IMR-90 (cell line): ENCODE results near the gene PLCB4. TPM values are rescaled to one million over a fixed set of nuclear protein-coding genes. Genes with fewer than 3 reads are reported as not detected.

Experiments
- ATAC-seq: fragments of 200-7000 bp; cut with Tn5 transposase; 2 replicates; pipeline ENCODE4 v1.9.1; 2020; ENCODE audit warnings: low read depth, mild to moderate bottlenecking, moderate library complexity
- BruUV-seq: library from RNA; stranded (reverse); fragments of 400-500 nt; replicated peaks from 2 replicates; lab custom pipeline; 2021; lab: Mats Ljungman, UMichigan
- CTCF ChIA-PET: fragments of 300-600 bp; formaldehyde crosslinking; extraction: SDS; loops from one replicate; lab custom pipeline; 2021; ENCODE audit warnings: antibody characterized with exemption; lab: Yijun Ruan, JAX
- POLR2A ChIA-PET: fragments of 300-600 bp; sonication (Branson Sonifier 250); formaldehyde crosslinking; loops from one replicate; lab custom pipeline; 2022; ENCODE audit warnings: antibody characterized with exemption; ENCODE audit not compliant: unreplicated experiment; lab: Charles Lee
- DNase-seq: peaks from one replicate; pipeline ENCODE4 v3.0.0; 2013
- H2AFZ ChIP-seq: replicated peaks from 2 replicates; pipeline ENCODE3; 2013; ENCODE audit warnings: low read length, mild to moderate bottlenecking; ENCODE audit not compliant: poor library complexity
- H2AK5ac ChIP-seq: 2 replicates; pipeline ENCODE4 v1.6.1; 2013; ENCODE audit warnings: low read depth, low read length, inconsistent platforms
- H2AK9ac ChIP-seq: replicated peaks from 2 replicates; pipeline ENCODE3; 2013; ENCODE audit warnings: mild to moderate bottlenecking, low read depth, low read length, moderate library complexity; ENCODE audit not compliant: poor library complexity
- H2BK120ac ChIP-seq: 2 replicates; pipeline ENCODE4 v1.6.1; 2013; ENCODE audit warnings: low read depth, low read length, inconsistent platforms
- H2BK15ac ChIP-seq: 3 replicates; pipeline ENCODE4 v1.6.1; 2013; ENCODE audit warnings: low read depth, low read length, inconsistent platforms
- H2BK20ac ChIP-seq: 2 replicates; pipeline ENCODE4 v1.6.1; 2013; ENCODE audit warnings: low read depth, mild to moderate bottlenecking, inconsistent platforms, low read length, moderate library complexity
- H2BK5ac ChIP-seq: 2 replicates; pipeline ENCODE4 v1.6.1; 2013; ENCODE audit warnings: mild to moderate bottlenecking, low read depth, low read length, inconsistent platforms; ENCODE audit not compliant: poor library complexity, severe bottlenecking
- H3K14ac ChIP-seq: replicated peaks from 2 replicates; pipeline ENCODE4 v1.6.1; 2013; ENCODE audit warnings: low read depth, low read length, inconsistent platforms
- H3K18ac ChIP-seq: 2 replicates; pipeline ENCODE4 v1.6.1; 2013; ENCODE audit warnings: low read depth, low read length, control low read depth
- H3K23ac ChIP-seq: 2 replicates; pipeline ENCODE4 v1.6.1; 2013; ENCODE audit warnings: low read depth, low read length, inconsistent platforms
- H3K27ac ChIP-seq: 2 replicates; pipeline ENCODE4 v1.5.1; 2013; ENCODE audit warnings: mild to moderate bottlenecking, control low read depth, low read length; ENCODE audit not compliant: insufficient read depth
- H3K27me3 ChIP-seq: 2 replicates; pipeline ENCODE4 v1.6.1; 2013; ENCODE audit warnings: low read length; ENCODE audit not compliant: control insufficient read depth, insufficient read depth
- H3K36me3 ChIP-seq: 2 replicates; pipeline ENCODE4 v1.6.1; 2013; ENCODE audit warnings: low read length, mixed read lengths; ENCODE audit not compliant: control insufficient read depth, insufficient read depth
- H3K4ac ChIP-seq: 2 replicates; pipeline ENCODE4 v1.6.1; 2013; ENCODE audit warnings: low read depth, low read length, inconsistent platforms
- H3K4me1 ChIP-seq: 2 replicates; pipeline ENCODE4 v1.6.1; 2013; ENCODE audit warnings: low read length, mixed read lengths; ENCODE audit not compliant: control insufficient read depth, insufficient read depth
- H3K4me2 ChIP-seq: 2 replicates; pipeline ENCODE4 v1.6.1; 2013; ENCODE audit warnings: low read depth, mild to moderate bottlenecking, control low read depth, low read length, moderate library complexity
- H3K4me3 ChIP-seq: 2 replicates; pipeline ENCODE4 v1.5.1; 2013; ENCODE audit warnings: low read depth, mild to moderate bottlenecking, control low read depth, low read length, moderate library complexity; ENCODE audit not compliant: insufficient read depth
- H3K56ac ChIP-seq: 2 replicates; pipeline ENCODE4 v1.6.1; 2013; ENCODE audit warnings: low read length, inconsistent platforms; ENCODE audit not compliant: insufficient read depth; ENCODE audit errors: extremely low read depth
- H3K79me1 ChIP-seq, 2 experiments: 2 replicates each; pipeline ENCODE4 v1.6.1; 2013; ENCODE audit warnings: low read length in 2 of 2, inconsistent platforms in 1 of 2, low read depth in 1 of 2
- H3K9ac ChIP-seq: 2 replicates; pipeline ENCODE4 v1.6.1; 2013; ENCODE audit warnings: low read depth, low read length, control low read depth
- H3K9me1 ChIP-seq: 2 replicates; pipeline ENCODE4 v1.6.1; 2013; ENCODE audit warnings: low read length, inconsistent platforms; ENCODE audit not compliant: insufficient read depth
- H3K9me3 ChIP-seq: 2 replicates; pipeline ENCODE4 v1.6.1; 2013; ENCODE audit warnings: low read length; ENCODE audit not compliant: control insufficient read depth, insufficient read depth
- H4K20me1 ChIP-seq: 2 replicates; pipeline ENCODE4 v1.6.1; 2013; ENCODE audit warnings: low read length, inconsistent platforms; ENCODE audit not compliant: insufficient read depth
- H4K5ac ChIP-seq: 2 replicates; pipeline ENCODE4 v1.6.1; 2013; ENCODE audit warnings: mild to moderate bottlenecking, low read depth, low read length, control low read depth
- H4K8ac ChIP-seq, 2 experiments: 2 replicates each; pipeline ENCODE4 v1.6.1; 2013; ENCODE audit warnings: low read depth in 2 of 2, low read length in 2 of 2, control low read depth in 1 of 2, inconsistent platforms in 1 of 2
- H4K91ac ChIP-seq: 2 replicates; pipeline ENCODE4 v1.6.1; 2013; ENCODE audit warnings: low read depth, low read length, inconsistent platforms; ENCODE audit not compliant: insufficient read depth
- BHLHE40 ChIP-seq: fragments of 150-350 bp; IDR thresholded peaks from 2 replicates; pipeline ENCODE4 v1.6.1; 2016; ENCODE audit warnings: mild to moderate bottlenecking, low read depth, low read length
- CEBPB ChIP-seq: IDR thresholded peaks from 2 replicates; pipeline ENCODE4 v1.6.1; 2012; ENCODE audit warnings: low read depth, low read length, improper control_type of control experiment
- CHD1 ChIP-seq: IDR thresholded peaks from 2 replicates; pipeline ENCODE4 v1.6.1; 2012; ENCODE audit warnings: low read depth, low read length, improper control_type of control experiment
- FOS ChIP-seq: fragments of 150-350 bp; IDR thresholded peaks from 2 replicates; pipeline ENCODE4 v1.6.1; 2016; ENCODE audit warnings: low read depth, low read length
- MAFK ChIP-seq: IDR thresholded peaks from 2 replicates; pipeline ENCODE4 v1.6.1; 2012; ENCODE audit warnings: low read depth, low read length, improper control_type of control experiment
- MAZ ChIP-seq: IDR thresholded peaks from 2 replicates; pipeline ENCODE4 v1.6.1; 2012; ENCODE audit warnings: low read depth, mild to moderate bottlenecking, low read length, improper control_type of control experiment, moderate library complexity, borderline replicate concordance
- MXI1 ChIP-seq: IDR thresholded peaks from 2 replicates; pipeline ENCODE4 v1.6.1; 2012; ENCODE audit warnings: low read depth, mild to moderate bottlenecking, low read length, moderate library complexity, borderline replicate concordance
- RFX5 ChIP-seq: IDR thresholded peaks from 2 replicates; pipeline ENCODE4 v1.8.0; 2012; ENCODE audit warnings: low read depth, mild to moderate bottlenecking, low read length, moderate library complexity
- USF2 ChIP-seq: fragments of 150-350 bp; IDR thresholded peaks from 2 replicates; pipeline ENCODE4 v1.6.1; 2017; ENCODE audit warnings: mild to moderate bottlenecking, antibody characterized with exemption, low read length, low read depth
- dilution Hi-C: fragments of 300-500 bp; cut with HindIII; formaldehyde crosslinking; loops from one replicate; pipeline ENCODE4 v1.14.3; 2018; ENCODE audit warnings: low sequenced_read_pairs; ENCODE audit not compliant: unreplicated experiment
- in situ Hi-C: fragments of 300-500 bp; cut with MboI; formaldehyde crosslinking; loops from 3 replicates; pipeline ENCODE4 v1.14.3; 2019; ENCODE audit warnings: low sequenced_read_pairs, inconsistent platforms, mixed read lengths
- intact Hi-C: fragments of 100-400 bp; cut with micrococcal nuclease; formaldehyde crosslinking; loops from 2 replicates; pipeline ENCODE4 v1.10.0; 2022
- polyA plus RNA-seq, 3 experiments: library from polyadenylated mRNA; depleted of rRNA; stranded (reverse); fragments of >200 nt; gene quantifications; 2 replicates each; pipeline ENCODE4 v1.2.3, GENCODE V29; 2012; ENCODE audit warnings: low replicate concordance in 1 of 3
- total RNA-seq: library from RNA; depleted of rRNA; stranded (reverse); fragments of >200 nt; gene quantifications from 2 replicates; pipeline ENCODE4 v1.2.3, GENCODE V29; 2012

The PLCB4 gene
- total and polyA plus RNA-seq, 2 of the 4 experiments (the other 2 are of a cell fraction), result 12.5 to 24.0 TPM

- Histone ChIP-seq H2AK9ac (no peak overlapping the region), H2AK5ac (no peak overlapping the region), H3K18ac (no peak overlapping the region), H4K91ac (no peak overlapping the region), H3K36me3 (no peaks in the 10 kb centered on the region; the same call in 1 of the 2 replicates), H3K27me3 (no peaks in the 10 kb centered on the region), H2AFZ (no peak overlapping the region), H3K27ac (no peak overlapping the region), H4K5ac (no peak overlapping the region), H3K4me2 (no peak overlapping the region), H3K56ac (no peak overlapping the region), H2BK5ac (no peak overlapping the region), H3K4me3 (no peak overlapping the region), H4K8ac (no peak overlapping the region), H2BK120ac (no peak overlapping the region), H2BK15ac (no peak overlapping the region), H3K14ac (no peak overlapping the region), H3K9me1 (peaks cover 3% of the 10 kb centered on the region), H2BK20ac (no peak overlapping the region), H3K79me1 (peaks cover 24 to 54% of the 10 kb centered on the region in 2 experiments), H3K9me3 (no peaks in the 10 kb centered on the region), H3K23ac (no peak overlapping the region), H3K4me1 (0 out of 2 replicates have a peak, but pooled peaks cover 3% of the 10 kb centered on the region), H3K4ac (no peak overlapping the region), H4K20me1 (no peaks in the 10 kb centered on the region), H3K9ac (no peak overlapping the region)
- DNase-seq (no peak), ATAC-seq (no peak)
- intact Hi-C loops (no loop called here), dilution Hi-C loops (no loop called here), in situ Hi-C loops (no loop called here)
- TF ChIP-seq CHD1 (no peak), MXI1 (no peak), BHLHE40 (no peak), CEBPB (no peak), USF2 (no peak), MAFK (no peak), RFX5 (no peak), MAZ (no peak), FOS (no peak)
- ChIA-PET CTCF (no interaction called here), POLR2A (no interaction called here)
- no TSS peak for BruUV-seq
These were observed 161.5 kb downstream of the PLCB4 start for GRCh38 chr20:9230406-9230805.
